M059J (cell line): ENCODE results near the gene MICB. TPM values are rescaled to one million over a fixed set of nuclear protein-coding genes. Genes with fewer than 3 reads are reported as not detected.

ENCODE experiments used
- DNase-seq: peaks from one replicate; pipeline ENCODE4 v3.0.0-alpha.2; 2012; ENCODE audit warnings: low read depth
- total RNA-seq: library from RNA; depleted of rRNA; stranded (reverse); fragments of >200 nt; shearing (Covaris generic); gene quantifications from 2 replicates; pipeline ENCODE4 v1.2.3, GENCODE V29; 2014

Gene MICB
- total RNA-seq, 1 experiment from 2014 or later, result 59.9 TPM

DNA sequence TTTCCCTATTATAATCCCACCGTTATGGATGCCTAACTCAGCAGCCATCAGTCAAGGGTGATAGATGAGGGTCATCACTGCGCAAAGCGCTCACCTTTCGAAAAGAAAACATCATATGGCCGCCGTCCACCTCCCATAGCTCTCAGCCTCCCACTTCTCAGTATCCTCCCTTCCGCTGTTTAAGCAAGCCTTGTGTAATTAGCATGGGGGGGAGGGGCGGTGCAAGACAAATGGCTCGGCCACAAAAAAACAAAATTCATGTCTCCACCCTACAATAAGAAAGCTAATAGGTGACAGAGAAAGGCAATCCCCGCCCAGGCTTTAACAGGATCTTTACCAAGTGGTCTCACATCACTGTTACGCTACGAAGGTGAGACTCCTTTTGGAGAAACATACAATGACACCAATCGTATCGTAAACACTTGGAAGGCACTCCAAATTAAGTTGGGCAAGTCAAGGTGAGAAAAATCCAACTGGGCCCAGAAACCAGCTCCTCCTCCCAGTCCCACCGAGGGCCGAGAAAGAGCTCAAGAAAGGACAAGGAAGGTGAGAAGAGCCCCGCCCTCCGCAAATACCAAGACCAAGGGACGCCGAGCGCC is 43.2 kb downstream of the MICB start:
- DNase-seq, result peak; percentile 66

DNA sequence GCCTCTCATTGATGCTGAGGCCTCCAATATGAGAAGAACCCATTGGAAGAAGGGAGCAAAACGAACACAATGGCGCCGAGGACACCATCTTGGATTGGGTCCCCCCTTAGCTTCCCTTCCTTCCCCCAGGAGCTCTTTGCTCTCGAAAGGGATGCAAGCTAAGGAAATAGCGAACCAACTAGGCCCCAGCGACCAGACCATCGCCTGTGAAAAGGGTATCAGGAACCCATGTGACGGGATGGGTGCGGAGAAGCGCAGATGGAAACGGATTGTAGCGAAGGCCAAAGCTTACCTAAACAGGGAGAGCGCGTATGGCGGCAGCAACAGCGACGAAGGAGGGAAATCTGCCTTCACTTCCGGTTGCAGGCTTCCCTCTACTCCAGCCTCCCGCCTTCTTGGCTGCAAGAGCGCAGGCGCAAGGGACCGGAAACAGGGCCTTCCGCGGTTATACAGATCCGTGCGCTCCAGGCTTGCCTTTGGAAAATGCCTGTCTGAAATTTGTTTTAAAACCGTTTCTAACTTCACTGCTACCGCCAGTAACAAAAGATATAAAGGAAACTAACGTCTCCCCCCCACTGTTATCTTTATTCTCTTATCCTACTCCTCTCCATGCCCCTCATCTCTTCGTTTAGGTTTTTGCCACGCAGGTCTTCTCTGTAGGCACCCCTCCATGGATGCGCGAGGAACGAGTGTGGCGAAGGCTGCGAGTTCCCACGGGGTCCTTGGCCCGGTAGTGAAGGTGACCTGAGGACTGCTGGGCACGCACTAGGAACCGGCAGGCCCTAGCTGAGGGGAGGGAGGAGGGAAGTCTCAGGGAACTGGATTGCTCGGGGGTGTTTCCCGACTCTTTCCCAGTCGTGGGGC is 43.9 kb downstream of the MICB start, which contains the start of gene DDX39B:
Gene DDX39B (minus strand): TSS at position 346 of the 864 bp plus-strand sequence. CDS start 1,471 bp downstream, outside the sequence.
- peak; percentile 98 for DNase-seq

DNA sequence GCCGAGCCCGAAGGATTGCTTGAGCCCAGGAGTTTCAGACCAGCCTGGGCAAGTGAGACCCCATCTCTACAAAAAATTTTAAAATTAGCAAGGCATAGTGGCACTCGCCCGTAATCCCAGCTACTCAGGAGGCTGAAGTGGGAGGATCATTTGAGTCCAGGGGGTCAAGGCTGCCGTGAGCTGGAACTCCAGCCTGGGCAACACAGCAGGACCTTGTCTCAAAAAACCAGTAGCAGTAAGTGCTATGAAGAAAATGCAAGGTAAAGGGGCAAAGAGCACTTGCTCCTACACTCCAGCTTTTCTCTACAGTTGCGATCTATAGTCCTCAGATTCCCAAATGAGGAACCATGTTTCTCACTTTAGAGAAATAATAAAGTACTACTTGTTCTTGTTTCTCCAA is 45.7 kb downstream of the MICB start:
- no peak for DNase-seq

DNA sequence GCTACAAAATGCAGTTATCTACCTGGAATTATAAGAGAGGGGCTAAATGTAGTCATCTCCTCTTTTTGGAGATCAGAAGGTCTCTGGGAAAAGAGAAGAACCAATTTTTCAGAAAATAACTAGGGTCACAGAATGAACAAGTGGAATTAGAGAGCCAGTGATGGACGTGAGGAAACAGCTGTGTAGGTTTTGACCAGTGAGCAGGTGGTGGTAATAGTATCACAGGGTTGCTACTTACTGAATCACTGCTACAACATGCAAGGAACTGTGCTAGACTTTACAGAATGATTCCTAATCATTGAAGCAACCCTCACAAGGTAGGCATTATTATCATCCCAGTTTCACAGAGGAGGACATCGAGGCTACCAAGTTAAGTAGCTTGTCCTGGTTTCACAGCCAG is 46.7 kb downstream of the MICB start:
- DNase-seq, result no peak

DNA sequence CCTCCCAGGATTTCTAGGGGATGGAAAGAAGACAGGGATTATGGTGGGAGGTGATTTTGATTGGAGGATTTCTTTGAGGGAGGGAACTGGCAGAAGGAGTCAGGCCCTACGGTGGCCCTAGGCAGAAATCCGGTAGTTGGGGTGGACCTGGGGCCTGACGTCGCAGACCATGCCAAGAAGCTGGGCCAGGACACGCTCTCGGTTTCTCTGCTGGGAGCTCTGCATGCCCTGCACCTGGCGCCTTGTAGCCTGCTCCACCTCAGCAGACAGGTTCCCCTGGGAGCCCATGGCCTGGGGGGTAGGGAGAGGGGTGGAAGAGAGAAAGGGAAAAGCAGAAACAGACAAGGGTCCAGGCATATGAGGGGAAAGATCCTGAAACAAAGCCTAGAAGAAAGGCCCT is 47.3 kb downstream of the MICB start:
- DNase-seq, result no peak

DNA sequence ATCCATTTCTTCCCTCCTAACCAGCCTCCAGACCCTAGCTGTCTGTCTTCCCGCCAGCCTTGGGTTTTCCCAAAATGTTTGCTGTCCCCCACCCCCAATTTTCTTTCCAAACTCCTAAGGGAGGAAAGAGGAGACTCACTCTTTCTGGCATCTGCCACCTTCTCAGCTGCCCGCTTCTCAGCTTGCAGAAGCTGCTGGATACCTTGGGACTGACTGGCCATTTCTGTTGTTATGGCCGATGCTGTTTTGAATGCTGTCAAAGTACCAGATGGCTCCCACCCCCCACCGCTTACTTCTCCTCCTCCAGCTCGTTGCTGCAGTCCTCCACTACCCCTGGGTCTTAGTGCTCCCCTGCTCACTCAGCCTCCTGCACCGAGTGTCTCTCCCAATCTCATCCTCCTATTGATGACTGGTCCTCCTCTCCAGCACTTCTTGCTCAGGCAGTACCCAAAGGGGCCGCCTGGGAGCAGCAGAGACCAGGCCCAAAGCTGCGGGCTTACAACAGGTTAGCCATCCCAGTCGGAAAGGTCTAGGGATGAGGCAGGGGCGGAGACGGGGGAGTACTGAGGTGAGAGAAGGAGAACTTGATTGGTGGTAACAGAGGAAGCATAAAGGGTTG is 48.5 kb downstream of the MICB start, which contains the start of gene ATP6V1G2:
Gene ATP6V1G2 (minus strand): TSS at position 270 of the 619 bp plus-strand sequence. CDS start 49 bp downstream, at position 221.
- DNase-seq, result peak; percentile 93

DNA sequence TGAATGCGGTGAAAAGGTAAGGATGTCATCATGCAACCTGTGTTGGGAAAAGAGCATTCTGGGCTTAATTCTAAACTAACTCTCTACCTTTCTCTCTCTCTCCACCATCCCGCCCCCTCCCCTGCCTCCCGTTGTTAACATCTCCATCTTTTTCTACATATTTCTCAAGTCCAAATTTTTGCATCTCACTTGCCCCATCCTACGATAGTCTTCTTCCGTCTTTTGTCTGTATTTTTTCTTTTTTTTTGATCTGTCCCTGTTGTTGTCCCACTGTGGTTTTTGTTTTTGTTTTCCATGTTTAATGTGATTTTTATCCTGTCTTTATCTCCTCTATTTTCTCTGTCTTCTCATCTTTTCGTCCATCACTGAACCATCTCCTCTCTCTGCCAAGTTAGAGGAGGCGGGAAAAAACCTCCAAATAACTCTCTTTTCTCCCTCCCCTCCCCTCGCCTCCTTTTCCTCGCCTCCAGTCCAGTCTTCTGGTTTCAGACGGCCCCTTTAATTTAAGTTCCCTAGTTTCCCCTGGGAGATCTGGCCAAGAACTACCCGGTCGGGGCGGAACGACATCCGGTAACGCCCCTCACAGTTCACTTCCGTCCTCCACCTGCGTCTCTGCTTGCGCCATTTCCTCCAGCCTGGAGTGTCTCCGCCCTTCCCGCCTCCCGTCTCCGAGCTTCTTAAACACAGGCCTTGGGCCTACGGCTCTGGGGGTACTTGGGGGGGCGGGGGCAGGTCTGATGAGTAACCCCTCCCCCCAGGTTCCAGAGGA is 49.2 kb downstream of the MICB start, which contains the start of gene NFKBIL1:
Gene NFKBIL1 (plus strand): TSS at position 651 of the 769 bp plus-strand sequence. CDS start 87 bp downstream, at position 738.
- DNase-seq, result peak; percentile 98

DNA sequence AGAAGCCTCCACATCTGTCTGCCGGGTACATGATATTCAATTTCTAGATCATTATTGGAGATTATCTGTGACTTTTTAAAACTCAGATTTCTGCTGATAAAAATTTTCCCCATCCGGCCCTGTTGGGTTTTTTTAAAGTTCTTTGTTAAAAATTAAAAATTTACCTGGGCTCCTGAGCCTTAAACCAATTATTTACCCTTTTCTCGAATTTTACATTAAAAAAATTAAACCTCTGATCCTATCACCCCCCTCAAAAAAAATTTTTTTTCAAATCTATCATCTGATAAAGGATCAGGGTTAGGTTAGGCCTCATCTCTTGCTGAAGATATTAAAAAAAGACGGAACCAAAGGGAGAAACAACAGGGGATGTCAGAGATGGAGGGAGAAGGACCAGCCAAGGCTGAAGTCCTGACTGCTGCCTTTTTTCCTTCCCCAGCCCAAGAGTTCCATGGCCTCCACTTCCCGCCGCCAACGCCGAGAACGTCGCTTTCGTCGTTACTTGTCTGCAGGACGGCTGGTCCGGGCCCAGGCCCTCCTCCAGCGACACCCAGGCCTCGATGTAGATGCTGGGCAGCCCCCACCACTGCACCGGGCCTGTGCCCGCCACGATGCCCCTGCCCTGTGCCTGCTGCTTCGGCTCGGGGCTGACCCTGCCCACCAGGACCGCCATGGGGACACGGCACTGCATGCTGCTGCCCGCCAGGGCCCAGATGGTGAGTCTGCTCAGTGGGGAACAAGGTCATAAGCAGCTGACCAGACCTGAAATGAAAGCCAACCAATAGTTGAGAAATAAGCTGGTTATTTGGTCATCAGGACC is 50.0 kb downstream of the MICB start:
- DNase-seq, result no peak

DNA sequence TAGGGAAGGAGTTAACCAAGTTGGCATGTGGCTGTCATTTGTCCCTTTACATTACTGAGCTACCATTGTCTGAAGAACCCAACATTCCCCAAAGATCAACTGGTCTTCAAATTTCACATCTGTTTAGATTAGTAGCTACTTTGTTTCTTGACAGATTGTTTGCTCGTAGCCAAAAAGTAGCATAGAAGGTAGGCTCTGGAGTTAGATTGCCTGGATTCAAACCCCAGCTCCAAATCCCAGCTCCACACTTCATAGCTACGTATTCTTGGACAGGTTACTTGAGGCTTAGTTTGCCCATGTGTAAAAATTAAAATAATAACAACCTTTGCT is 50.6 kb downstream of the MICB start:
- no peak for DNase-seq

DNA sequence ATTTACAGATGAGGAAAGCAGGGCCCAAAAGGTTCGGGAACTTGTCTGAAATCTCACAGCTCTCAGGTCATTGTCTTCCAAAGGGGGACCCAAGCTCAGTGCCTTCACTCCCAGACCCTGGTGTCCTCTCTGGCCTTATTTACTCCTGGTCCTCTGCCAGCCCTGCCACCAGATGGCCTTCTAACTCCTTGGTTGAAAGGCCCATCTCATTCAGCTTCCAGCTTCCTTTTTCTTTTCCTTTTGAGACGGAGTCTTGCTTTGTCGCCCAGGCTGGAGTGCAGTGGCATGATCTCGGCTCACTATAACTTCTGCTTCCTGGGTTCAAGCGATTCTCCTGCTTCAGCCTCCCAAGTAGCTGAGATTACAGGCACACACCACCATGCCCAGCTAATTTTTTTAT is 53.4 kb downstream of the MICB start:
- DNase-seq, result peak; percentile 75

DNA sequence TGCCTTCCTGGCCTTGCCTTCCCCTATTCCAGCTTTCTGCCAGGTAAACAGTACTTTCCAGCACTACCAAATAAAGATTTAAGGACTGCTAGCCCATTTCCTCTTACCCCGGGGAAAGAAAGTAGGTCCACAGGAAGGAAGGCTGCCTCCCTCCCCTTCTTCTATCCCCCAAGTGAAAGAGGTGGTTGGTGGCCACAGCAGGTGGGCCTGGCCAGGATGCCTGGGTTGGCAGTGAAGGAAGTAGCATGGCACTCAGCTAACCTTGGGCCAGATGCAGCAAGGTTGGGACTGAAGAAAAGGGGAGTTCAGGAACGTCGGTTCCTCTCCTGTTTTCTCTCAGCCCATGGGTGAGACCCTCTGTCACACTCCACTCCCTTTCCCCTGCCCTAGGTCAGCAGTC is 58.4 kb downstream of the MICB start:
- DNase-seq, result no peak

DNA sequence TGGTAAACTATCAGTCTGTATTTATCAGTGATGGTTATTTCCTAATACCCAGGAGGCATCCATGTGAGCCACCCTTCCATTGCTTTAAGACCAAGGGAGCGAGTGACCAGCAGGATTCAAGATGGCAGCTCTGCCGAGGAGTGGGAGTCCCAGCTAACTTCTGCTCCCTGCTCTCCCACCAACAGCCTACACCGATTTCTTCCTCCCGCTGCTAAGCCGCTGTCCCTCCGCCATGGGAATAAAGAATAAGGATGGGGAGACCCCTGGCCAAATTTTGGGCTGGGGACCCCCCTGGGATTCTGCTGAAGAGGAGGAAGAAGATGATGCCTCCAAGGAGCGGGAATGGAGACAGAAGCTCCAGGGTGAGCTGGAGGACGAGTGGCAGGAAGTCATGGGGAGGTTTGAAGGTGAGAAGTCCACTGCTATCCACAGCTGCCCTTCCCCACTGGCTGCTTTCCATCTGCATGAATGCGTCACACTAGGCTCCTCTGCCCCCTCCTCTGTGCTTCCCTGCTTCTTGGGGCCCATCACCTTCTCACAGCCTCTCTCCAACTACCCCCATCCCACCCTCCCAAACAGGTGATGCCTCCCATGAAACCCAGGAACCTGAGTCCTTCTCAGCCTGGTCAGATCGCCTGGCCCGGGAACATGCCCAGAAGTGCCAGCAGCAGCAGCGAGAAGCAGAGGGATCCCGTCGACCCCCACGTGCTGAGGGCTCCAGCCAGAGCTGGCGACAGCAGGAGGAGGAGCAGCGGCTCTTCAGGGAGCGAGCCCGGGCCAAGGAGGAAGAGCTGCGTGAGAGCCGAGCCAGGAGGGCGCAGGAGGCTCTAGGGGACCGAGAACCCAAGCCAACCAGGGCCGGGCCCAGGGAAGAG is 59.7 kb downstream of the MICB start:
- no peak for DNase-seq

DNA sequence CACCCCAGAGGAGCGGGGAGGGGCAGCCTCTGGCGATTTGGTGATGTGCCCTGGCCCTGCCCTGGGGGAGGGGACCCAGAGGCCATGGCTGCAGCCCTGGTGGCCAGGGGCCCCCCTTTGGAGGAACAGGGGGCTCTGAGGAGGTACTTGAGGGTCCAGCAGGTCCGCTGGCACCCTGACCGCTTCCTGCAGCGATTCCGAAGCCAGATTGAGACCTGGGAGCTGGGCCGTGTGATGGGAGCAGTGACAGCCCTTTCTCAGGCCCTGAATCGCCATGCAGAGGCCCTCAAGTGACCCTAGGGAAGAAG is 60.3 kb downstream of the MICB start:
- no peak for DNase-seq

DNA sequence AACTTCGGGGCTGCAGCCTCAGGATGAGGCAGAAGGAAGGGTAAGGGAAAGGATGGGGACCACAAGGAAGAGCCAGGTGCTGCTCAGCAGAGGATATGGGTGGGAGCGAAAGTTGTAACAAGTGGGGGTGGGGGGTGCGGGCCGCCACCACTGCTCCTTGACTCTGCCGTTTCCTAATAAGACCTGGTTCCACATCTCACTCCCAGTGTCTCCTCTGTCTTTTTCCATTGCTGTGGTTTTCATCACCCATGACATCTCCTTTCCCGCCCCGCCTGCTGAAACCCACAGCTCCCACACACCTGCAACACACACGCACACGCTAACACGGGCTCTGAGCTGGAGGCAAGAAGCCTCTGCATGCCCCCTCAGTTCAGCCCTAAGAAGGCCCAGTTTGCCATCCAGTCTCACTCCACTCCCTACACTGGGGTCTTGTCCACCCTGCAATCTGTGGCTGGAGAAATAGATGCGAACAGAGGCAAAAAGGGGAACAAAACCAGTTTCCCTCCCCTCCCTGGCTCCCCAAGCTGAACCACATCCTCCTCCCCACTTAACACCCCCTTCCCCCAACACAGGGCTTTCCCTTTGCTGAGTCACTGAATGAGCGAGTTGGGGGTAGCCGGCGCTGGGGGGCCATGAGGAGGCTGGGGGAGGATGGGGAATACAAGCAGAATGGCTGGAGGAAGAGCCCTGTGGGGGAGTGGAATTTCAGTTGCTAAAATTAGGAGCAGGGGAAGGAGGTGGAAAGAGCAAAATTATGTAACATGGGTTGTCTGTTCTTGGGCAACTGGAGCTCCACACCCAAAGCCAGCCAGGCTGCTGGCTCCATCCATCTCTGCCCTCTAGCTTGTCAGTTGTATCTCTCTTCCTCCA is 60.9 kb downstream of the MICB start:
- DNase-seq, result peak; percentile 26

DNA sequence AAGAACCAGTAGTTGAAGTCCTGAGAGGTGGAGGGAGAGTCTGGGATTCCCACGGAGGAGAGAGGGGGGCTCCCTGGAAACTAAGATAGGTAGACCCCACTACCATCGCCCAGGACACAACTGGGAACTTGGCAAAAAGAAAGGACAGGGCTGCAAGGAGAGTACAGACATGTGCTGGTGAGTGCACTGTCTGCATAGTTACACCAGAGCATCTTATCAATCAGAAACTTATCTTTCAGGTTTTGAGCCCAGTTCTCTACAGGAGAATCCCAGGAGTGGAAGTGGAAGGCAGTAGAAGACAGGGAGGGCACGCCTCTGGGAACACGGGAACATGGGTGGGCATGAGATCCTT is 61.6 kb downstream of the MICB start:
- no peak for DNase-seq

DNA sequence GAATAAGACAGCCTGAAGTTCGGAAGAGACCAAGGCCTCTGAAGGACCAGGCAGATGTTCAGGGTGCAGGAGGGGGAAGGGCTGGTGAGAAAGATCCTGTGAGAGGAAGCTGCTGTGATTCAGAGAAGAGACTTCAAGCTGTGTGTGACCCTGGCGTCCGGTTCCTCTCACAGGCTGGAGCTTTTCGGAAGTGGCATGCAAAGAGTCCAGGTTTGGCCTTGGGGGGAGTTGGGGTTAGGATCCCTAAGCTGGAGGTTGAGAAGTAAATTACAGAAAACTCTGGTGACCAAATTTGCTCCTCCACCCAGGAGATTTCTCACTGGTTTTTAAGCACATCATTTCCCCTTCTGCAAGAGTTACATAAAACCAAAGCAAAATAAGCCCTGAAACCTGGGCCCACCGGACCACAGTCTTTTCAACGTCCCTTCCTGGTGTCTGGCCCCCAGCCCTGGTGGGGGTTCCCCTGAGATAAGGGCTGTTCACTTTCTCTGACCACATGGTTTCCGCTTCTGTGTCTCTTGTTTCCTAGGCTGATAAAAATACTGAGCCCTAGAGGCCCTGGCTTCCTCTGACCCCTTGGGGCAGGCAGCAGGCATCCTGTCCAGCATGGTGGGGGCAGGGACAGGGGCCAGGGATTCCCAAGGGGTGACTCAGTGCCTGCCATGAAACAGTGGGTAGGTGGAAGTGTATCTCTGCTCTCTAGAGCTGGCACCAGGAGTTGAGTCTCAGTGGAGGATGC is 62.2 kb downstream of the MICB start:
- DNase-seq, result peak; percentile 98

DNA sequence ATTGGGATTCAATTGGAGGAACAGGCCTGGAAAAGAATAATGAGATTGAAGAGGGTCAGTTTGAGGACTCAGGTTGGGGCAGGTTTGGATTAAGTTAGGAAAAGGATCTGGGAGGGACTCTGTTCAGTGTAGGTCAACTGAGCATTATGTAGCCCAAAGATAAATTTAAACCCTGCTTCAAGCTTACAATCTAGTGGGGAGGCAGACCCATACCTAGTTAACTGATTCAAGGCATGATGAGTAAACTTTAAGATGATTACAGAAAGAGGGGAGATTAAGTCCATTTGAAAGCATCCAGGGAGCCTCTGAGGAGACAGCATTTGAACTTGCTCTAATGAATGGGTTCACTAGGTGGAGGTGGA is 62.7 kb downstream of the MICB start:
- no peak for DNase-seq
